HG02943 (cell line): ENCODE measurements around the gene SLC39A7.

ENCODE experiments used
- ATAC-seq: cut with Tn5 transposase; IDR thresholded peaks from one replicate; pipeline ENCODE4 v1.9.1; 2021; ENCODE audit warnings: mild to moderate bottlenecking, low read depth, moderate library complexity; ENCODE audit not compliant: unreplicated experiment

Gene SLC39A7, protein sequence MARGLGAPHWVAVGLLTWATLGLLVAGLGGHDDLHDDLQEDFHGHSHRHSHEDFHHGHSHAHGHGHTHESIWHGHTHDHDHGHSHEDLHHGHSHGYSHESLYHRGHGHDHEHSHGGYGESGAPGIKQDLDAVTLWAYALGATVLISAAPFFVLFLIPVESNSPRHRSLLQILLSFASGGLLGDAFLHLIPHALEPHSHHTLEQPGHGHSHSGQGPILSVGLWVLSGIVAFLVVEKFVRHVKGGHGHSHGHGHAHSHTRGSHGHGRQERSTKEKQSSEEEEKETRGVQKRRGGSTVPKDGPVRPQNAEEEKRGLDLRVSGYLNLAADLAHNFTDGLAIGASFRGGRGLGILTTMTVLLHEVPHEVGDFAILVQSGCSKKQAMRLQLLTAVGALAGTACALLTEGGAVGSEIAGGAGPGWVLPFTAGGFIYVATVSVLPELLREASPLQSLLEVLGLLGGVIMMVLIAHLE

DNA sequence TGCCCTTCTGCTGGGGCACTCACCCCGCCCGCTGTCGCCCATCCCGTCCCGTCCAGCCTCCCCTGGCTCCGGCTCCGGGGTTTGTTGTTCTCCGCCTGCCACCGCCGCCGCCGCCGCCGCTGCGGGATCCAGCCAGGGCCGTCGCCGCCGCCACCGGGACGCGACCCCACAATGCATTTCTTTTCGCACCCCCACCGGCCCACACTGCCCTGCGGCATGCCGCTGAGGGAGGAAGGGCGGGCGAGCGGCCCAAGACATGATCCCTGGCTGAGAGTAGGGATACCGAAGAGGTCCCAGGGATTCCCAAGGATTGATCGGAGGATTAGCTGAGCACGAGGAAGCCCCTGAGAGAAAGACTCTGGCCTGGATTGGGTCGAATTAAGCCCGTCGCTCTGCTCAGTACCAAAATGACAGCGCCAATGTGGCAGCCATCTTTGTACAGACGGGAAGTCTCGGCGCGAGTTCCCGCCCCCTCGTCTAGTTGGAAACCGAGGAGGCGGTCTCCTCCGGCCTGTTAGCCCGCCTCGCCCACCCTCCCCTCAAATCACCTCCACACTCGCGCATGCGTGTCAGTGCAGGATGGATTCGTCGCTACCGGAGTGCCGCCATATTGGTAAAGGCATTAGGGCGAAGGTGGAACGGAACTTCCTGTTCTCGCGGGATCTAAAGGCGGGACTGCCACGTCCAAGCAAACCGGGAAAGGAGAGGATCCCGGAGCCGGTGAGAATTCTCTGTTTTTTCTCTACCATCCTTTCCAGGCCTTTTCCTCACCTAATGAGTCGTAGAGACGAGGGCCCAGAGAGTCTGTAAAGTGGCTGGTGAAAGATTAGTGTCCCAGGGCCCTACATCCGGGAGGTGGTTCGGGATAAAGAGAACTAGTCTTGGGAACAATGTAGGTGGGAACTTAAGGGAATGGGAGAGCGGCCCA lies at the start of gene SLC39A7, which contains the start of gene RXRB:
TSS of gene SLC39A7 (plus strand) at position 649 of the 928 bp plus-strand sequence. CDS start 379 bp downstream, outside the sequence.
TSS of gene RXRB (minus strand) at position 447 of the 928 bp plus-strand sequence. CDS start at position 258, 189 bp downstream.
- ATAC-seq = peak; percentile 53

DNA sequence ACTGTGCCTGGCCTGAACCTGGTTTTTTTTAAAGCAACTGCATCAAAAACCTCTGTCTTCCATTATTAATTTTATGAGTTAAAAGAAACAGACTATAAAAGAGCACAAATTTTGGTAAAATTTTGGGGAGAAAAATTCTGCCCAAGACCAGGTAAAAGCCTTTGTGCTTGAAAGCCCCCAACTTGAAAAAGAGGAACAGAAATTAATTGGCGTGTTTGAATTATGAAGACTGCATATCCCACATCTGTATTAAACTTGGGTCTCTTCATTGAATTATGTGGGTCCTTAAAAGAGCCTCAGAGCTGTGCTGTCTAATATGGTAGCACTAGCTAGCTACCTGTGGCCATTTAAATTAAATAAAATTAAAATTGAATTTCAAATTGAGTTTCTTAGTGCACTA lies 49.6 kb upstream of the SLC39A7 start:
- ATAC-seq = no peak

DNA sequence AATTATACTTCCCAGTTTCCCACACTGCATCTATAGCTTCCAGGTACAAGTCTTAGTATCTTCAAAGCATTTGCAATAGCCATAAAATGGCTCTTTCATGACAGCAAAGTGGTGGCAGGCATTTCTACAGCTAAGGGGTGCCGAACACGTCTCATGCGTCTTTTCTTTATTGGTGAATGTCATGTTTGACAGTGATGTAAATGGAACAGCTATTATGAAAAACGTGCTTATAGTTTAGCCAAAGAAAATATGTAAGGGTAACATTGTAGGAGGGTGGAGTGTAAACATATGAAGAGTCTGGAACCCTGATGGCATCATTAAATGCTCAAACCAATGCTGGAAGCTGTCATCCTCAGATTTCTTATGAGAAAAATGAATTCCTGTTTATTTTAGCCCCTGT lies 46.3 kb upstream of the SLC39A7 start:
- no peak for ATAC-seq

DNA sequence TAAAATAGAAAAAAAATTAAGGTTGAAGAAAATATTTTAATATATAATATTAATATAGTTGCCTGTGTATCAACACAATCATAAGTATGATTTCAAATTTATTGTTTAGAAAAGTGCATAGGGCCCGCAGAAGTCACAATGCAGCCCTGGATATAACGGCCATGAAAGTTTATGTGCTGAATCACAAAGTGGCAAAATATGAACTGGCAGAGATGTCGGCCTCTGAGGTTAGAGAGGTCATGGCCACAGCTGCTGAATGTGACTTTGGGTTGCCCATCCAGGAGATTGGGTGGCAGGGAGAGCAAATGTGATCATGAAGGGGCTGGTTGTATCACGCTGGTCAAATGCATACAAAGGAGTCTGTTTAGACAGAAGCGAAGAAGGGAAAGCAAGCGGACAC lies 44.1 kb upstream of the SLC39A7 start:
- ATAC-seq = no peak

DNA sequence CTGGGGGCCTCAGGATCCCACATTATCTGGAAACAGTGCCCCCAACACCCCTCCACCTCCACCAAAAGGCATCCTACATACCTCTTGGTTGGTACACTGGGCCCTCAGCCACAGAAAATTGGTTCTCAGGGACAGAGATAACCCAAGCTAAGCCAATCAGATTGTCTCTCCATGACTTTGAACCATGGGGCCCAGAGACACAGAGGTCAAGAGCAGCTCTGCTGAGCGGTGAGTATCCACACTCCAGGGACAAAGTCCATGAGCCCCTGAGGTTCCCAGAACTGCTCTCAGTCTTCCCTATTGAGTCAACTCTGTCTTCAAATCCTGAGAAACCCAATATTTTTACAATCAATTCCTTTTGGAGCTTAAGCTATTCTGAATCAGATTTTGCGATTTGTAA lies 43.7 kb upstream of the SLC39A7 start:
- no peak for ATAC-seq

DNA sequence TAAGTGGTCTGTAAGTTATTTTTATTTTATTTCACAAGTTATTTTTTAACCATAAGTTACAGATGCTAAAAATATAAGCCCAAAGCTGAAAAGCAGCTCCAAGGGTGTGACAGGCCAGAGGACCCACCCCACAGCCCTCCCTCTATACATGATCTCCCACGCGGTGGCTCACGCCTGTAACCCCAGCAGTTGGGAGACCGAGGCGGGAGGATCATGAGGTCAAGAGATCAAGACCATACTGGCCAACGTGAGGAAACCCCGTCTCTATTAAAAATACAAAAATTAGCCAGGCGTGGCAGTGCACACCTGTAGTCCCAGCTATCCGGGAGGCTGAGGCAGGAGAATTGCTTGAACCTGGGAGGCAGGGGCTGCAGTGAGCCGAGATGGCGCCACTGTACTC lies 40.6 kb upstream of the SLC39A7 start:
- no peak for ATAC-seq

DNA sequence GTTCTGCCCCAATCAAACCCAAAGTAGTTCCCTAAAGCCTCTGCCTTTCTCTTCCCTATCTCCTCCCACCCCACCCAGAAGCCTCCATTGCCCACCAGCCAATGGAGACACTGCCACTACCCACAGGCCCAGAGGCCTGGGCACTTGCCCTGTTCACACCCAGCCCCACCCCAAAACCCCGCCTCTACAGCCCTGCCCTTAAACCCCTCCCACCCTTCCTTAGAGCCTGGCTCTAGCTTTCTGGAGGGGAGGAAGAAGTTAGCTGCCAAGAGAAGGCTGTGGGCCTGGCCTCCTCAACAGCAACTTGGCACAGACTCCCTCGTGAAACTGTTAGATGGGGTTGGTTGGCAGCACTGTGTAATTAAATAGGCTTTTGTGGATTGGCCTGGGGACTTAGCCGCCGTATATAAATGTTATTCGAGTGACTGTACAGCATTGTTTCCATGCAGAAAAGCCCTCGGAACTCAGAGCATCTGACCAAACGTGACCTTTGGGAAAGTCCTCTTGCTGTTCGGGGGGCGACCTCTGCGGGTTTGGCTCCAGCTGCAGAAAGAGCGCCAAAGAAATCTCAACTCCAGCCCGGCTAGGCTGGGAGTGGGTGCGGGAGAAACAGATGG lies 39.8 kb upstream of the SLC39A7 start:
- no peak for ATAC-seq

DNA sequence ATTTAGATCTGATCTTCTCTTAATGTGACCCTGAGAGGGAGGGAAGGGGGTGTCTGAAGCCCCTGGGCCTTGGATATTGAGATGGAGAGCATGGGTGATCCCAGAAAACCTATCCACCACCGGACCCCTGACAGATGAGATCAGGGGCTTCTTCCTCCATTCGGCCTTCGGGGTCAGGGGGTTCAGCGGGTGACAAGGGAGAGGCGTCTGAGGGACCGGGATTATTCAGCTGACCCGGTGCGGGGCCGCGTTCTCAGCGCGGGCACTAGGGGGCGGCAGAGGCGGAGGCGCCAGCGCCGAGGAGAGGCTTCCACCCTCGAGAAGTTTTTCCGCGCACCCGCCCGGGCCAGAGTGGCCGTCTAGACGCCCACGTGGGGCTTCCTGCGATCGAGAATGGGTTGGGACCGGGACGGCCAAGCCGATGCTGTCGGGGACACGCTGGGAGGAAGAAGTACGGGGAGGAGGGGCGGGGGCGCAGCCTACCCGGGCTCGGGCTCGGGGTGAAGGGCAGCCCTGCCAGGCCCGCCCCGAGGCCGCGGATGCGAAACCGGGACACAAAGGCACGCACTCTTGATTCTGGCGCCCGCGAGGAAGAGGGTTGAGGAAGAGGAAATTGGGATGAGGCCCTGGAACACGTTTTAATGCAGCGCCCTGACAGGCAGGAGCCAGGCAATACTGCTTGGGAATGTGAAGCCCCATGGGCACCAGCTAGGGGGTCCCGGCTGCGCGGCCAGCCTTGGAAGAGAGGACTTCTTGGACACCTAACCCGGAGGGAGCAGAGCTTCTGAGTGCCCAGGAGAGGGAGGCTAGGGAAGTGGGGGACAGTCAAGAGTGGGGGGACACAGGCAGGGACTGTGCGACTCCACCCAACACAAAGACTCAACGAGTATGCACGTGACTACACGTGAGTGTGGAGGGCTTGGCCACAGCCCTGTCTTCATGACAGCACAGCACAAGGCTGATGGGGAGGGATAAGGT lies 39.0 kb upstream of the SLC39A7 start:
- no peak for ATAC-seq

DNA sequence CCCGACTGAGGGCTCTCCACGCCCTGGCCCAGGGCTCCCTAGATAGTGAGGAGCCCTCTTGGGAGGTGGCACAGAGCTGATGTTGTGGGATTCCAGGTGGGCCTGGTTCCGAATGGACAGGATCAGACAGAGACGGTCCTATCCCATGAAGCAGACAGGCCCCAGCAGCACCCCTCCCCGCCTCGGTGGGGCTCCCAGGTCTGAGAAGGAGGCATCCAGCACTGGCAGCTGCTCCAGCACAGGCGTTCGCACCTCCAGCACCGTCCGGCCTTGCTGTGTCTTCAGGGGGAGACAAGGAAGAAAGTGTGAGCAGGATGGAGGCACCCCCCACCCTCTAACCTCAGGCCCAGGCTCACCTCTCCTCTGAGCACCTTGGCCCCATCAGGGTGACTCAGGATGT lies 37.1 kb upstream of the SLC39A7 start:
- ATAC-seq = no peak

DNA sequence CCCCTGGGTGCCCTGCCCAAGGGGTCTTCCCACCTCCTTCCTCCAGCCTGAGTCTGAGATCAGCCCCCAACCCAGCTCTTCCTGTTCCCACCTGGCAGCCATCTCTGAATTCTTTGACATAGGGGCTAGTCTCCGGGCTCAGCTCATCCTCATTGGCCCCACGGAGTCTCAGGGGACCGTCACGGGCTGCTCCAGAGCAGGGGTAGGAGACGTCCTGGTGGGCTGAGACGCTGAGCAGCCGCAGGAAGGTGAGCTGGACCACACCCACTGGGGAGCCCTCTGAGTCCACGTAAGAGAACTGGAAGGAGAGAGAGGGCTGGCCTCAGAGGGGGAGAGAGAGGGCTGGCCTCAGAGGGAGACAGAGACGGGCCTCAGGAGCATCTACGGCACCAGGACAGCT lies 36.5 kb upstream of the SLC39A7 start:
- no peak for ATAC-seq

DNA sequence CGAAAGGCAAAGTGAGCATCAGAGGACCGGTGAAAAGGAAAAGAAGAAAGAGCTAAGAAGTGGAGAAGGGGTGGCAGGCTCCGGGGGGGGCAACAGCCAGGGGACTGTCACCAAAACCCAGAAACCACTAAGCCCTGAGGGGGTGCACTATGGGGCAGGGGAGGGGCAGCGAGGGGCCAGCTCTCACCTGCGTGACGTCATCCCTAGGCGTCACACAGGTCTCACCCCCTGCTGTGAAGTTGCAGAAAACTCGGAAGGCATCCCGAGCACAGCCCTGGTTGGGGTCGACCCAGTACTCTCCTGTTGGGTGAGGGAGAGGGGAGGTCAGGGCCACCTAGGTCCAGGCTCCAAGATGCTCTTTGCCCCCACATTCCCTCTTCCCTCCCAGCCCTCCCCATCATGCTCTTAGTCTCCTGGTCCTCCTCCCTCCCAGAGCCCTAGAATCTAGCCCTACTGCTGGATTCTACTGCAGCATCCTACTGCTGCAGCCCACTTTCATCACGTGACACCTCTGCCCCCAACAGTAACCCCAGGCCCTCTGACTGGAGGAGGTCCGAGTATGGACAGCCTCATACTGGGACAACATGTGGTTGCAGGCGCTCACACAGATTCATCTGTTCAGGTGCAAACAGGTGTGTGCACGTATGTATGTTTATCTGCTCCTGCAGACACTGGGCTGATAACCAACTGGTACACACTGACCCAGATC lies 35.8 kb upstream of the SLC39A7 start:
- ATAC-seq = no peak

DNA sequence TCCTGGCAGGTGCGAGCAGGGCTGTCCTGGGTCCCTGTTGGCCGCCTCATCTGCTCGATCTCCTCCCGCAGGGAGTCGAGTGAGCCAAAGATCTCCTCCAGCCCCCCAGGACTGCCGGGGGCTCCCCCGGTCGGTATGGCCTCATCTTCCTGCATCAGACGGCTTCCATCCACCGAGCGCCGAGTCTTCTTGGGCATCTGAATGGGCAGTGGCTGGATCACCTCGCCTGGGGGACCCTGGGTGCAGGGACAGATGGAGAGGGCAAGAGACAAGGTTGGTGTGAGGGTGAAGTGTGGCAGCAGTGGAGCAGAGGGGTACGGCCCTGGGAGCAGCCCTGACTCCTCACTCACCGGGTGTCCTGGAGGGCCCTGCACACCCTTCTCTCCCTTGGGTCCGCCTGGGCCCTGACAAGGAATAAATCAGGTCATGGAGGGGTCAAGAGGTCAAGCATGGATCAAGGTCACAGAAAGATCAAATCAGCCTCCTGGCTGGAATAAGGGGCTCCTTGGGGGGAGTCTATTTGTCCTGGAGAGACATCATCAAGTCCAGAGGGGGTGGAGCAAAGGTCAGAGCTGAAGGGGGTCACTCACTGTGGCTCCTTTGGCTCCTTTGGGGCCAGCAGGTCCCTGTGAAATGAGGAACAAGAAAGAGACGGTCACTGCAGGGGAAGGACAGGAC lies 34.9 kb upstream of the SLC39A7 start:
- no peak for ATAC-seq

DNA sequence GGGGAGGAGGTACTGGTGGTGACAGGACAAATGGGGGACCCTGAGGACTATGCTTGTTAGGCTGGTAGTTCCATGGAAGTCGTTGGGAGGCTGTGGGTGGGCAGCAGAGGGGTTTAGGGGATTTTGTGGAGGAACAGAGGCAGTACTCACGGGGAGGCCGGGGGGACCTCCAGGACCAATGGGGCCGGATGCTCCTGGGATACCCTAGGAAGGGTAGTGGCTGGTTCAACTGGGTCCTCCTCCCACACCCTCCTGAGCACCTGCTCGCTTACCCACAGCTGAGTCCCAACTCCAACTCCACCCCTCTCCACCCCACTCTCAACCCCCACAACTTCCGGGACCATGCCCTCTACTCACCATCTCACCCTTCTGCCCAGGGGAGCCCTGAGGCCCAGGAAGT lies 34.3 kb upstream of the SLC39A7 start:
- ATAC-seq = no peak

DNA sequence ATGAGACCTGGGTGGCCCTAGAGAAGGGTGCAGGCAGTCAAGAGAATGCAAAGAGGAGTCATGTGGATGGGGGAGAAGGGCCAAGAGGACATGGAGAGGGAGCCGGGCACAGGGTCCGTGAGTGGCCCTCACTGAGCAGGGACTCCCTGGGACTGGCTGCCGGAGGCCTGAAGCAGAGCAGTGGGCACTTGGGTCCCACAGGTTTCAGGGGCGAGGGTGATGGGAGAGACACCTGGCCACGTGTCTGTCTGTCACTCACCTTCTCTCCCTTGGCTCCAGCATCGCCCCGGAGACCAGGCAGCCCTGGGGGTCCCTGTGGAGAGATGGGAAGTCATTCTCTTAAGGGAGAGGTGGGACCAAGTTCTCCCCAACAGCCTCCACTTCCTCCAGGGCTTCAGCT lies 33.9 kb upstream of the SLC39A7 start:
- ATAC-seq = no peak

DNA sequence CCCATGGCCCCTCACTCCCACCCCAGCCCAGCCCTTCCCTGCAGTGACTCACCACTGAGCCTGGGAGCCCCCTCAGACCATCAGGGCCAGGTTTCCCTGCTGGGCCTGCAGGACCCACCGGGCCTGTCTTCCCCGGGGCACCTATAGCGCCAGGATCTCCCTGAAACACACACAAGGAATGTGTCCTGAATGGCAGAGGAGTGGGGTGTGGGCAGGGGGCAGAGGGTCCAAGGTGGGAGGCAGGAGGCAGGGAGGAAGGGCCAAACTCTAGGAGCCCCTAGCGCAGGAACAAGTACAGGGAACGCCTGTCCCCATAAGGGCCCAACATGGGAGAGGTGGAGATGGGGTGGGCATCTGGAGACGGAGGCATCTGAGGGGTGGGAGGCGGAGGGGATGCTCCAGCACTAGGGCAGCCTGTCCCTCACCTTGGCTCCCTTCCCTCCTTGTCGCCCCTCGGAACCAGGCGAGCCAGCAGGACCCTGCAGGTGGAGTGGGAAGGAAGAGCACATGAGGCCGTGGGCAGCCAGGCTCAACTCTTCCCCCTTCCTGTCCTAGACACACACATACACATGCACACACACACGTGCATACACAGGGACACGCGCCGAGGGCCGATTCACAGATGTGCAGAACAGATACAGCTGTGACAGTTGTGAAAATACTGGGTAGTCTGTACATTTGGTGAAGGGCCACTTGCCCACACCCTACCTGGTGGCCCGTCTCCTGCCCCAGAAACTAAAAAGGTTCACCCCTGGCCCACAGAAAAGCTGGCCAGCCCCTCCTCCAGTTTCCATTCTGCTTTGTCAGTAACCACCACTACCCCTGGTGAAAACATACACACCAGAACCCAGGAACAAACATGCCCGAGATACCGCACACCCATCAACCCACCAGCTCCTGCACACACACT lies 33.0 kb upstream of the SLC39A7 start:
- no peak for ATAC-seq

DNA sequence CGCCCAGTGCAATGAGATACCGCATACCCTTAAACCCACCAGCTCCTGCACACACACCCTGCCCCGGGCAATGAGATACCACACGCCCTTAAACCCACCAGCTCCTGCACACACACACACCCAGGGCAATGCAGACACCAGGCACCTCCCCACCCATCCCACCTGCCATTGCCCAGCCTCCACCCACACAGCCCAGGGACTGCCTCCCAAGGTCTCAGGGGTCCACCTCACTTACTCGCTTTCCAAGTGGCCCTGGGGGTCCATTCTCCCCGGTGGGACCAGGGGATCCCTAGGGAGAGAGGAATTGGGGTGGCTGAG lies 32.4 kb upstream of the SLC39A7 start:
- no peak for ATAC-seq

DNA sequence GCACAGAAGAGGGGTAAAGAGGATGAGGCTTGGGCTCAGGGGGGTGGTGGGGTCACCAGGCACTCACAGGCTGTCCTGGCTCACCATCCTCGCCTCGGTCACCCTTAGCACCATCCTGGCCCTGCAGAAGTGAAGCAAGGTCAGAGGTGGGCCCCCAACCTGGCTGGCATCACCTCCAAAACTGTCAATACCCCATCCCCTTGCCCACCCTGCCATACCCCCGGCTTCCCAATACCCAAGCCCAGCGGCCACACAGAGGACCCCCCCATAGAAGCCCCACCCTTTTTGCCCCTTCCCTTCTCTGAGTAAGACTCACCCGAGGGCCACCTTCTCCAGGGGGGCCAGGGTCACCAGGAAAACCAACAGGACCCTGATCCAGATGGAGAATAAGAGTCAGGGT lies 32.0 kb upstream of the SLC39A7 start:
- no peak for ATAC-seq
